ENCODE measurements around the gene PACSIN2.

GRCh38 chr22:43005106-43005505 is 9.8 kb downstream of the PACSIN2 start:
- TF ChIP-seq CTCF (IDR thresholded peaks at IDR 0.05) (no peak), FOXP1 (CRISPR knock-in tag; IDR thresholded peaks at IDR 0.05; ENCODE audit: borderline replicate concordance) (no peak), ZNF263 (CRISPR knock-in tag; IDR thresholded peaks at IDR 0.05; ENCODE audit: low read depth) (no peak), JUN (CRISPR knock-in tag; IDR thresholded peaks at IDR 0.05) (no peak), NR1H2 (CRISPR knock-in tag; IDR thresholded peaks at IDR 0.05) (no peak), SP1 (CRISPR knock-in tag; conservative IDR thresholded peaks at IDR 0.05) (no peak), ZNF423 (CRISPR knock-in tag; IDR thresholded peaks at IDR 0.05) (no peak), ZNF416 (CRISPR knock-in tag; IDR thresholded peaks at IDR 0.05) (no peak), E2F5 (CRISPR knock-in tag; IDR thresholded peaks at IDR 0.05) (no peak), NFATC4 (CRISPR knock-in tag; IDR thresholded peaks at IDR 0.05) (no peak)
- TF ChIP-seq, protein P1, sequence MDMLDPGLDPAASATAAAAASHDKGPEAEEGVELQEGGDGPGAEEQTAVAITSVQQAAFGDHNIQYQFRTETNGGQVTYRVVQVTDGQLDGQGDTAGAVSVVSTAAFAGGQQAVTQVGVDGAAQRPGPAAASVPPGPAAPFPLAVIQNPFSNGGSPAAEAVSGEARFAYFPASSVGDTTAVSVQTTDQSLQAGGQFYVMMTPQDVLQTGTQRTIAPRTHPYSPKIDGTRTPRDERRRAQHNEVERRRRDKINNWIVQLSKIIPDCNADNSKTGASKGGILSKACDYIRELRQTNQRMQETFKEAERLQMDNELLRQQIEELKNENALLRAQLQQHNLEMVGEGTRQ (CRISPR knock-in tag; IDR thresholded peaks at IDR 0.05) = no peak
- TF ChIP-seq, protein P2, sequence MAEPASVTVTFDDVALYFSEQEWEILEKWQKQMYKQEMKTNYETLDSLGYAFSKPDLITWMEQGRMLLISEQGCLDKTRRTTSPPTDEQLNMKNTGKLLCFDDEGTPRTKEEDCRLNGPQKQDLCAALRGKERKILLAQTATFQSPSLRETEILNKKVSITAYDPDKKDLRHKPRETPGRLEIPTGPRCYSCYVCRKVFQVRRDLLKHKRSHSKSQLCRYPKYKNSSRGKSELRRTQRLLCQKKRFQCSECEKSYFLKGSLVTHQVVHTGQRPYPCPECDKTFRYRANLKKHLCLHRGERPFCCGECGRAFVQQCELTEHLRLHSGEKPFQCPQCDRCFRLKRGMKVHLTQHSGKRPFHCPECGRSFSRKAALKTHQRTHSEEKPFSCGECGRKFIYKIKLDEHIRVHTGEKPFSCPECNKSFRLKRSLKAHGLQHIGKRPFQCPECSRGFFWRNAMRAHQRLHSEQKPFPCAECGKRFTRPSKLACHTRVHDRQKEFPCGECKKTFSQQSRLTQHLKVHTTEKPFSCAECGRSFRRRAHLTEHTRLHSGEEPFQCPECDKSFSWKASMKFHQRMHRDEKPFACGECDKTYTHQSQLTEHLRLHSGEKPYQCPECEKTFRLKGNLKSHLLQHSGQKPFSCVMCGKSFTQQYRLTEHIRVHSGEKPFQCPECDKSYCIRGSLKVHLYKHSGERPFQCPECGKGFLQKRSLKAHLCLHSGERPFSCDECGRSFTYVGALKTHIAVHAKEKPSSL (CRISPR knock-in tag; conservative IDR thresholded peaks at IDR 0.05) = no peak
- TF ChIP-seq, protein P3, sequence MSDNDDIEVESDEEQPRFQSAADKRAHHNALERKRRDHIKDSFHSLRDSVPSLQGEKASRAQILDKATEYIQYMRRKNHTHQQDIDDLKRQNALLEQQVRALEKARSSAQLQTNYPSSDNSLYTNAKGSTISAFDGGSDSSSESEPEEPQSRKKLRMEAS (CRISPR knock-in tag; IDR thresholded peaks at IDR 0.05) = no peak
- TF ChIP-seq, protein P4, sequence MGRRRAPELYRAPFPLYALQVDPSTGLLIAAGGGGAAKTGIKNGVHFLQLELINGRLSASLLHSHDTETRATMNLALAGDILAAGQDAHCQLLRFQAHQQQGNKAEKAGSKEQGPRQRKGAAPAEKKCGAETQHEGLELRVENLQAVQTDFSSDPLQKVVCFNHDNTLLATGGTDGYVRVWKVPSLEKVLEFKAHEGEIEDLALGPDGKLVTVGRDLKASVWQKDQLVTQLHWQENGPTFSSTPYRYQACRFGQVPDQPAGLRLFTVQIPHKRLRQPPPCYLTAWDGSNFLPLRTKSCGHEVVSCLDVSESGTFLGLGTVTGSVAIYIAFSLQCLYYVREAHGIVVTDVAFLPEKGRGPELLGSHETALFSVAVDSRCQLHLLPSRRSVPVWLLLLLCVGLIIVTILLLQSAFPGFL (CRISPR knock-in tag; IDR thresholded peaks at IDR 0.05; ENCODE audit: borderline replicate concordance) = no peak
